NT2/D1 (cell line): Measurements from ENCODE around the gene CDC42SE1.

ENCODE experiments used
- SUZ12 ChIP-seq: IDR thresholded peaks from 2 replicates; pipeline ENCODE4 v1.6.1; 2011; ENCODE audit not compliant: insufficient read length, insufficient read depth; ENCODE audit errors: extremely low read depth
- YY1 ChIP-seq: IDR thresholded peaks from 2 replicates; pipeline ENCODE4 v1.6.1; 2011; ENCODE audit not compliant: insufficient read length, insufficient read depth
- ZNF274 ChIP-seq: IDR thresholded peaks from 2 replicates; pipeline ENCODE4 v1.6.1; 2011; ENCODE audit warnings: mild to moderate bottlenecking, low read depth, low read length

- no peak for TF ChIP-seq YY1
- TF ChIP-seq ZNF274: no peak
- TF ChIP-seq SUZ12: no peak
Measured at GRCh38 chr1:151012684-151013471, 46.5 kb downstream of the CDC42SE1 start.
